ENCODE data around the gene CSRNP3.

Gene CSRNP3

DNA sequence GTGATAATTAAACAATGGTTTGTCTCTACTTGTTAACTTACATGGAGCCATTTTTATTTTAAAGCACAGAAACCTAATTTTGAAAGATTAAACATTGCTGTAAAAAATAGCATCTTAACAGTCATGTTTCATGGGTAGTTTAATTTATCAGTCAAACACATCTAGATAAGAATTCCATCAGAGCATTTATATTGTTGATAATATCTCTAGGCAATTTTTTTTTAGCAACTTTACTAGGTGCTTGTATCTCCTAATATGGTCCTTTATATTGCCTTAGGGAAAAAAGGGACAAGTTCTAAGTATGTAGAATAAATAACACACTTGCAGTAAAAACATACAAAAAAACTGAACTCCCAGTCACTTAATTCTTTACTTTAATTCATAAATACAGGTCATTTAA is 863 bp downstream of the CSRNP3 start:
- H3K27me3 ChIP-seq (replicated peaks; ENCODE audit: control insufficient read depth, insufficient read depth, low read length) = no peaks in the 10 kb centered on the region
- no peaks in the 10 kb centered on the region for H3K36me3 ChIP-seq (ENCODE audit: control insufficient read depth, insufficient read depth, low read length)
- H3K4me3 ChIP-seq (replicated peaks; ENCODE audit: low read depth, low read length) = no peak overlapping the region
- DNase-seq (ENCODE audit: extremely low read depth, insufficient read length) = no peak
- TF ChIP-seq, protein P1, sequence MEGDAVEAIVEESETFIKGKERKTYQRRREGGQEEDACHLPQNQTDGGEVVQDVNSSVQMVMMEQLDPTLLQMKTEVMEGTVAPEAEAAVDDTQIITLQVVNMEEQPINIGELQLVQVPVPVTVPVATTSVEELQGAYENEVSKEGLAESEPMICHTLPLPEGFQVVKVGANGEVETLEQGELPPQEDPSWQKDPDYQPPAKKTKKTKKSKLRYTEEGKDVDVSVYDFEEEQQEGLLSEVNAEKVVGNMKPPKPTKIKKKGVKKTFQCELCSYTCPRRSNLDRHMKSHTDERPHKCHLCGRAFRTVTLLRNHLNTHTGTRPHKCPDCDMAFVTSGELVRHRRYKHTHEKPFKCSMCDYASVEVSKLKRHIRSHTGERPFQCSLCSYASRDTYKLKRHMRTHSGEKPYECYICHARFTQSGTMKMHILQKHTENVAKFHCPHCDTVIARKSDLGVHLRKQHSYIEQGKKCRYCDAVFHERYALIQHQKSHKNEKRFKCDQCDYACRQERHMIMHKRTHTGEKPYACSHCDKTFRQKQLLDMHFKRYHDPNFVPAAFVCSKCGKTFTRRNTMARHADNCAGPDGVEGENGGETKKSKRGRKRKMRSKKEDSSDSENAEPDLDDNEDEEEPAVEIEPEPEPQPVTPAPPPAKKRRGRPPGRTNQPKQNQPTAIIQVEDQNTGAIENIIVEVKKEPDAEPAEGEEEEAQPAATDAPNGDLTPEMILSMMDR (IDR thresholded peaks at IDR 0.05; ENCODE audit: insufficient read depth, low read length, poor library complexity, severe bottlenecking) = no peak

DNA sequence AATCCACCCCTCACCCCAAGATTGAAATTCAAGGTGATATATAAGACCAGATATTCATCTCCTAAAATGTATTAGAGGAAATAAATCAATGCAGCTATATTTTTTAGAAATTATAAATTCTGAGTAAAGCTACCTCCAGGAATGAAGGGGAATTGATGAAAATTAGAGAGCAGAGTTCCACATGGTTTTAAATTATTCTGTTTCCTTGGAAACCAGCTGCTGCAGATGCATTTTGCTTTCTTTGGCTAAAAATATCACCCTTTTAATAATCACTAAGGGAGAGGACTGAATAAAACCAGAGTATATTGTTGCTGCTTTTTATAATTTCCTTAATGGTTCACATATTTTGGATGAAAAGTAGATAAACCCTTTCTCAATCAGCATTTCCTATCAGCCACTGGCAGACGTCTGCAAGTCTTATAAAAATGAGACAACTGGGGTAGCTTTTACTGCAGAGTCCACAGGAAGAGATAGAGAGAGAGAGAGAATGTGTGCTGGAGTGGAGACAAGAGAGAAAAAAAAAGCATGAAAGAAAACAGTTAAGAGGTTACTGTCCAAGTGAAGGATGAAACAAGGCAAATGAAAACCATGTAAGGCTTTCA is 2.0 kb downstream of the CSRNP3 start:
- H3K27me3 ChIP-seq (replicated peaks; ENCODE audit: control insufficient read depth, insufficient read depth, low read length) = no peaks in the 10 kb centered on the region
- no peak for DNase-seq (ENCODE audit: extremely low read depth, insufficient read length)
- no peaks in the 10 kb centered on the region for H3K36me3 ChIP-seq (ENCODE audit: control insufficient read depth, insufficient read depth, low read length)
- no peak overlapping the region for H3K4me3 ChIP-seq (replicated peaks; ENCODE audit: low read depth, low read length)
- TF ChIP-seq, protein P1 (IDR thresholded peaks at IDR 0.05; ENCODE audit: insufficient read depth, low read length, poor library complexity, severe bottlenecking) = no peak

DNA sequence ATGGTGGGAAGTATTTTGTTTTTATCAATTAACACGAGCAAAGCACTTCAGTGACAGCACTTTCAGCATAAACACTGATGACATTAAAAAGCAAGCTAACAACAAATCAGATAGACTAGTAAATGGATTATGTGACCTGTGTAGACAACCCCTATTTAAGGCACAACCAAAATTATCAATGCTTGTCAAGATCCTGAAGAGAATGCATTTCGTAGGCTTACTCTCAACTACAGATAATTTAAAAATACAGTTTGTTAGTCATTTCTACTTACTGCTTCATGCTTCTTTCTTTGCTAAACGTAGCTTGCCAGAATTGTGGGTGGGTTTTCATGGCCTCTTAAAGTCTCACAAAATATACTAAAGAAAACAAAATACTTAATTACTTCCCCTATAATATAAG is 3.4 kb downstream of the CSRNP3 start:
- no peak overlapping the region for H3K4me3 ChIP-seq (replicated peaks; ENCODE audit: low read depth, low read length)
- no peaks in the 10 kb centered on the region for H3K27me3 ChIP-seq (replicated peaks; ENCODE audit: control insufficient read depth, insufficient read depth, low read length)
- no peak for DNase-seq (ENCODE audit: extremely low read depth, insufficient read length)
- H3K36me3 ChIP-seq (ENCODE audit: control insufficient read depth, insufficient read depth, low read length) = no peaks in the 10 kb centered on the region
- TF ChIP-seq, protein P1 (IDR thresholded peaks at IDR 0.05; ENCODE audit: insufficient read depth, low read length, poor library complexity, severe bottlenecking) = no peak

DNA sequence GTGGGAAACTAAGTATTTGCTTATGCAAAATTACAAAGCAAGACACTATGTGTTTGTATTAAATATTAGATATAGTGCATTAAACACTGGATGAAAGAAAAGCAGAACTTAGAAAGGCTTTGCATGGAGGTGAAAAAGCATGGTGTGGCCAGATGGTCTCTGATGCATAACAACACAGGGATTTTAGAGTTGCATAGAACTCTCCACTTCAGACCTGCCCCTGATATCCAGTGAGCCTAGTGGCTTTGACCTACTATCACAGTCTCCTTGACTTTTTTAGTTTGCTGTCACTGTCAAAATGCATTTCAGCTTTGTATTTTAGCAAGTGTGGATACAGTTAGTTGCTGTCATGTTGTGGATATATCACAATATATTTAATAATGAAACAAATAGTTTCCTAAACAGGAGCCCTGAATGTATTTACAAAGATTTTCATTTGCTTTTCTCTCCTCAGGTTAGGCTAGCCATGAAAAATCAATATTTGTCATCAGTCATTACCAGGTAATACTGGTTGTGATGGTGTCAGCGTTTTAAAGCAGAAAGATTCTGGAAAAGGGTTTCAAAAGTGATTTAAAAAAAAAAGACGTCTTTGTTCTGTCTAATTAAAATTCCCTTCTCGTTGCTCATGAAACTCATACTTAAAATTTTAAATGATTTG is 5.2 kb downstream of the CSRNP3 start:
- Histone ChIP-seq H3K27me3 (replicated peaks; ENCODE audit: control insufficient read depth, insufficient read depth, low read length) (no peaks in the 10 kb centered on the region), H3K36me3 (ENCODE audit: control insufficient read depth, insufficient read depth, low read length) (no peaks in the 10 kb centered on the region), H3K4me3 (replicated peaks; ENCODE audit: low read depth, low read length) (no peak overlapping the region)
- DNase-seq (ENCODE audit: extremely low read depth, insufficient read length) = no peak
- TF ChIP-seq, protein P1 (IDR thresholded peaks at IDR 0.05; ENCODE audit: insufficient read depth, low read length, poor library complexity, severe bottlenecking) = no peak

DNA sequence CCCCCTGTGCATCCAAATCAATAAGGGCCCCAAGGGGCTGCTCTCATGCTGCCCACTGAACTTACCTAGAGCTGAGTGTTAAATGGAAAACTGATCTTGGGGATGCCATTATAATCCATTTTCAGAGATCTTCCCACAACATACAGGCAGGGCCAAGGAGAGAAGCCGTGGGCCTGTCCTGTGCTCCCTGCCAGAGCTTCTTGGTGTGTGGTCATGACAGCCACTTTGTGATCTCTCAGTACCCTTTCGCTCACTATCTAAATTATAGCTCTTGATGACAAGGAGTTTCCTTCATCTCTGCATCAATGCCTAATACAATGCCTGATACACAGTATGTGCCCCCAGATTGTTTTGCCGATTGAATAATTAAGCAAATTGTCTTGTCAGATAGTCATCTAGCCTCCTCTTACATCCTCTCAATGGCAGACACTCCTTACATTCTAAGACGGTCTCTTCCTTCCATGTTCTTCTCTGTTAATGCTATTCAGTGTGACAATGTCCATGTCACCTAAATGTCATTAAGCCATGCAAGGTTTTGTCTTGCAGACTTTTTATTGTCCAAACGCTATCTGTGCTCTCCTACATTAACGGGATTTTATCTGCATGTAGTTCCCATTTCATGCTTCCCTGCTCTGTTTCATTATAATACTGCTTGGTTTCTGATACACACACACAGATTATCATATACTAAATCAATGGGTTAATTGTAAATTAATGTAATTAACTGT is 5.9 kb downstream of the CSRNP3 start:
- no peaks in the 10 kb centered on the region for H3K27me3 ChIP-seq (replicated peaks; ENCODE audit: control insufficient read depth, insufficient read depth, low read length)
- no peak for DNase-seq (ENCODE audit: extremely low read depth, insufficient read length)
- no peak overlapping the region for H3K4me3 ChIP-seq (replicated peaks; ENCODE audit: low read depth, low read length)
- H3K36me3 ChIP-seq (ENCODE audit: control insufficient read depth, insufficient read depth, low read length) = no peaks in the 10 kb centered on the region
- TF ChIP-seq, protein P1 (IDR thresholded peaks at IDR 0.05; ENCODE audit: insufficient read depth, low read length, poor library complexity, severe bottlenecking) = no peak
